Pancreas (tissue), 10 donors: ENCODE data around the gene YBX2. TPM values are rescaled to one million over a fixed set of nuclear protein-coding genes. Genes with fewer than 3 reads are reported as not detected.
A peak's percentile ranks its signal among the peaks of the same experiment; 100 is the strongest.

ENCODE experiments used
- ATAC-seq, 4 donors: fragments of 200-7000 bp; cut with Tn5 transposase; one replicate each; pipeline versions ENCODE4 v1.8.0 to v1.9.1; 2020; ENCODE audit warnings: mild to moderate bottlenecking in 4 of 4, moderate library complexity in 4 of 4
- DNase-seq, 6 donors: peaks; one replicate each; pipeline ENCODE4 v3.0.0-alpha.2; 2020
- FAIRE-seq: peaks from 2 replicates; lab custom pipeline; 2012; peaks lifted over from hg19 to GRCh38; lab: Jason Lieb, UNC
- H3K27ac ChIP-seq, 4 donors: fragments of 200-600 bp; sonication (generic); 1 replicate in 3 of 4; 2 replicates in 1 of 4; pipeline versions ENCODE4 v1.5.0 to v1.8.0; 2020
- H3K27me3 ChIP-seq, 4 donors: fragments of 200-600 bp; one replicate each; pipeline ENCODE4 v1.8.0; 2021
- H3K36me3 ChIP-seq, 3 donors: fragments of 200-600 bp; sonication (generic) in 1 of 3; one replicate each; pipeline versions ENCODE4 v1.5.0 to v1.8.0; 2020 to 2021
- H3K4me1 ChIP-seq, 3 donors: fragments of 200-600 bp; one replicate each; pipeline ENCODE4 v1.8.0; 2021
- H3K4me3 ChIP-seq, 4 donors: fragments of 200-600 bp; sonication (generic) in 2 of 4; one replicate each; pipeline versions ENCODE4 v1.5.0 to v1.8.0; 2020 to 2021
- H3K9me3 ChIP-seq, 4 donors: fragments of 200-600 bp; one replicate each; pipeline ENCODE4 v1.8.0; 2021
- CTCF ChIP-seq, 4 donors: fragments of 200-600 bp; sonication (generic) in 3 of 4; IDR thresholded peaks; one replicate each; pipeline versions ENCODE4 v1.5.0 to v1.8.0; 2021; ENCODE audit warnings: antibody characterized with exemption in 4 of 4
- WGBS, 2 donors: extraction: QIAGEN DNeasy Blood & Tissue Kit; methylation state at CpG; one replicate each; pipeline ENCODE4 v1.1.7; 2013; 5-methylcytosine and 5-hydroxymethylcytosine counted together
- intact Hi-C, 3 donors: fragments of 100-400 bp; cut with DNase I; formaldehyde crosslinking; loops; one replicate each; pipeline versions ENCODE4 v1.11.1 to v1.14.2; 2022
- polyA plus RNA-seq, 2 donors: library from polyadenylated mRNA; stranded (reverse); fragments of 200-250 nt; gene quantifications; one replicate each; pipeline ENCODE4 v1.2.3, GENCODE V29; 2013
- total RNA-seq, 6 donors: library from RNA; stranded (reverse); fragmentation: NEBNext Ultra II Directional in 4 of 6; extraction: Animal tissue kit (Norgen Biotek cat#: 25700) in 4 of 6; gene quantifications; one replicate each; pipeline versions ENCODE4 v1.2.1 to v1.2.4, GENCODE V29; 2021 to 2023
- donor health status: healthy with polysubstance abuse.
- donor health status: DM: no; HTN: no; CAD: no; lungs with moderate emphysema.
- donor health status: DM: no; HTN: no; CAD: no.
- donor health status: control.
- donor health status: control.
- donor health status: Bipolar disorder and iron deficiency.
- donor health status: DM: yes; HTN: yes; CAD: no.
- donor health status: DM: no; HTN: no; CAD: no.
- donor health status: DM: no; HTN: no; CAD: no.
- donor health status: DM: yes; HTN: yes; CAD: no.

YBX2 gene
- total and polyA plus RNA-seq, 8 donors, result 0.12 to 1.2 (median 0.41) TPM

DNA sequence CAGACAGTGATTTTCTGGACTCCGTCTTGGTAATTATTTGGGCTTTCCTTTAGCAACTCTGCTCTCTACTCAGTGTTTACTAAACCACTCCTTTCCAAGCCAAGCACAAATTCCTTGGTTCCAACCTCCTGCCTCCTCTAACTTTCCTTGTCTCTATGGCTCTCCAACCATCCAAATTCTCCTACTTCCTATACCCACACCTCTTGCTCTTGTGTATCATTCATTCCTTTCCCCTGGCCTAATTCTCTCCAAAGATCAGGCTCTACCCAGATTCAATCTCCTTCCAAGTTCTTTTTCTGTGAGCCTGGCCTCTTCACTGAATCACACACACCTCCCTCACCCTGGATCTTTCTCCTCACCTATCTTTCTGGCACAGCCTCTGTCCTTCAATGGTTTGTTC, 33.6 kb upstream of the YBX2 start:
- DNase-seq, result no peak

GRCh38 chr17:7327501-7327900, 33.1 kb upstream of the YBX2 start:
- DNase-seq (peak in 3 of 6 donors; percentile 27 to 69 (median 40)), ATAC-seq (no peak), FAIRE-seq (no peak)
- 80 to 88% methylated on average over 17 of the region's 17 CpGs for WGBS, 2 donors
- H3K27ac ChIP-seq, result no peak overlapping the region
- H3K36me3 ChIP-seq, result peaks cover 0 to 15% (median 0%) of the 10 kb centered on the region in 3 donors
- intact Hi-C loops, result no loop called here
- peaks cover 0 to 11% (median 4%) of the 10 kb centered on the region in 3 donors for H3K4me1 ChIP-seq
- no peak for TF ChIP-seq CTCF (IDR thresholded peaks at IDR 0.05)
- H3K4me3 ChIP-seq, result no peak overlapping the region
- H3K27me3 ChIP-seq, result no peaks in the 10 kb centered on the region
- no peaks in the 10 kb centered on the region for H3K9me3 ChIP-seq

More for the DNA sequence above, 33.6 kb upstream of the YBX2 start:
- 60 to 62% methylated on average over 1 of the region's 1 CpG for WGBS, 2 donors
- H3K27ac ChIP-seq, result no peak overlapping the region
- peaks cover 0 to 10% (median 0%) of the 10 kb centered on the region in 3 donors for H3K36me3 ChIP-seq
- no peak for FAIRE-seq
- no peaks in the 10 kb centered on the region for H3K9me3 ChIP-seq
- peak overlapping the region in 1 of 4 donors; percentile 98 for H3K4me3 ChIP-seq
- peaks cover 0 to 11% (median 4%) of the 10 kb centered on the region in 3 donors for H3K4me1 ChIP-seq
- no peak for TF ChIP-seq CTCF (IDR thresholded peaks at IDR 0.05)
- intact Hi-C loops, result no loop called here
- no peak for ATAC-seq
- no peaks in the 10 kb centered on the region for H3K27me3 ChIP-seq

- H3K4me1 ChIP-seq, result peaks cover 0 to 11% (median 4%) of the 10 kb centered on the region in 3 donors
- no peak for TF ChIP-seq CTCF (IDR thresholded peaks at IDR 0.05)
- 84 to 91% methylated on average over 7 of the region's 7 CpGs for WGBS, 2 donors
- FAIRE-seq (no peak), ATAC-seq (no peak), DNase-seq (peak in 2 of 6 donors; percentile 15 to 64)
- H3K4me3 ChIP-seq, result no peak overlapping the region
- H3K36me3 ChIP-seq, result peaks cover 0 to 19% (median 0%) of the 10 kb centered on the region in 3 donors
- no peaks in the 10 kb centered on the region for H3K27me3 ChIP-seq
- no peak overlapping the region for H3K27ac ChIP-seq
- H3K9me3 ChIP-seq, result no peaks in the 10 kb centered on the region
- intact Hi-C loops, result no loop called here
These were observed 32.6 kb upstream of the YBX2 start for GRCh38 chr17:7327056-7327455.

GRCh38 chr17:7326186-7326585, 31.7 kb upstream of the YBX2 start:
- Histone ChIP-seq H3K36me3 (peaks cover 0 to 21% (median 7%) of the 10 kb centered on the region in 3 donors), H3K4me3 (no peak overlapping the region), H3K4me1 (peaks cover 0 to 11% (median 4%) of the 10 kb centered on the region in 3 donors), H3K27ac (no peak overlapping the region), H3K9me3 (no peaks in the 10 kb centered on the region), H3K27me3 (no peaks in the 10 kb centered on the region)
- WGBS, 2 donors, result 87 to 88% methylated on average over 11 of the region's 11 CpGs
- DNase-seq, result peak in 2 of 6 donors; percentile 20 to 60
- TF ChIP-seq CTCF (IDR thresholded peaks at IDR 0.05), result no peak
- ATAC-seq, result no peak
- intact Hi-C loops, result no loop called here
- no peak for FAIRE-seq

DNA sequence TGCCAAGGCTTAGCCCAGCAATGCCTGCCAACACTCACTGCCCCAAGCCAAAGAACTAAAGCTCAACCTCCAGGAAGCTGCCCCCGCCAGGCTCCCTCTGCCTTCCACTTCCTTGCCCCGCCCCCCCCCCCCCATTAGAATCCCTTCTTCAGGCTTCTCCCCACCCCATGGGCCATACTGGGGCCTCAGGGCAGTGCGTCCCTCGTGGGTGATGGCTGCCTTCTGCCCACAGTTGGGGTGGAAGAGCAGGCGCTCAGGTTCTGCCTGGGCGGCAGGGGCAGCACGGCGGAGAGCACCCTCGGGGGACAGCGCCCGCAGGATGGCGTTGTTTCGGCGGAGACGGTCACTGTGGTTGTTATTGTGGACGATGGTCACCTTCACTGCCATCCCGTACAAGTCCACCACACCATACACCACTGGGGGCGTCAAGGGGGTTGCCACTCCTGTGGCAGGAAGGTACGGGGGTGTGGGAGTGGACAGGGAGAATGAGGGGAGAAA, 30.6 kb upstream of the YBX2 start:
- Histone ChIP-seq H3K4me3 (no peak overlapping the region), H3K36me3 (peaks cover 0 to 28% (median 7%) of the 10 kb centered on the region in 3 donors), H3K9me3 (no peaks in the 10 kb centered on the region), H3K27ac (no peak overlapping the region), H3K4me1 (peaks cover 0 to 8% (median 0%) of the 10 kb centered on the region in 3 donors), H3K27me3 (no peaks in the 10 kb centered on the region)
- peak in 1 of 6 donors; percentile 53 for DNase-seq
- WGBS, 2 donors, result 90% methylated on average over 18 to 19 of the region's 19 CpGs
- no peak for TF ChIP-seq CTCF (IDR thresholded peaks at IDR 0.05)
- FAIRE-seq, result no peak
- intact Hi-C loops, result no loop called here
- no peak for ATAC-seq
